GM19372 (cell line): ENCODE data around the gene HOXD10.

Source experiments
- ATAC-seq: cut with Tn5 transposase; IDR thresholded peaks from one replicate; pipeline ENCODE4 v1.9.1; 2021; ENCODE audit warnings: mild to moderate bottlenecking, low read depth, moderate library complexity; ENCODE audit not compliant: unreplicated experiment

Gene HOXD10

GRCh38 chr2:176105730-176106580, 10.6 kb upstream of the HOXD10 start:
- ATAC-seq: no peak

GRCh38 chr2:176106581-176107539, 9.7 kb upstream of the HOXD10 start, which contains the start of gene HOXD11:
HOXD11 (plus strand) TSS chr2:176107280; CDS start chr2:176107356, 76 bp downstream.
- no peak for ATAC-seq

GRCh38 chr2:176107731-176108181, 8.8 kb upstream of the HOXD10 start:
- no peak for ATAC-seq

GRCh38 chr2:176109192-176109901, 7.2 kb upstream of the HOXD10 start:
- ATAC-seq: no peak

GRCh38 chr2:176109946-176110345, 6.6 kb upstream of the HOXD10 start:
- ATAC-seq: no peak

GRCh38 chr2:176110415-176111308, 5.9 kb upstream of the HOXD10 start:
- ATAC-seq: no peak

GRCh38 chr2:176111309-176111663, 5.3 kb upstream of the HOXD10 start:
- ATAC-seq: no peak

- no peak for ATAC-seq
These were observed 4.7 kb upstream of the HOXD10 start for GRCh38 chr2:176111846-176112374.

- ATAC-seq: no peak
These were observed 3.9 kb upstream of the HOXD10 start for GRCh38 chr2:176112375-176113302.

- ATAC-seq: no peak
These were observed 2.3 kb upstream of the HOXD10 start for GRCh38 chr2:176114120-176114929.

- ATAC-seq: no peak
These were observed 1.5 kb upstream of the HOXD10 start for GRCh38 chr2:176114930-176115625.

- no peak for ATAC-seq
These were observed 714 bp downstream of the HOXD10 start for GRCh38 chr2:176117162-176117822.

GRCh38 chr2:176117823-176118371, 1.3 kb downstream of the HOXD10 start:
- ATAC-seq: no peak

- no peak for ATAC-seq
These were observed 2.2 kb downstream of the HOXD10 start for GRCh38 chr2:176118601-176119339.
